Measurements from ENCODE around the gene SLC1A3.

SLC1A3 gene

GRCh38 chr5:36611520-36612274 is 5.3 kb downstream of the SLC1A3 start:
- no peak for TF ChIP-seq ZNF8 (CRISPR knock-in tag; IDR thresholded peaks at IDR 0.05)
- no peak for TF ChIP-seq ZNF70 (CRISPR knock-in tag; IDR thresholded peaks at IDR 0.05)
- no peak for TF ChIP-seq ZNF565 (CRISPR knock-in tag; conservative IDR thresholded peaks at IDR 0.05; ENCODE audit: low read depth)
- no peak for TF ChIP-seq TCF4 (CRISPR knock-in tag; IDR thresholded peaks at IDR 0.05; ENCODE audit: borderline replicate concordance)
- TF ChIP-seq ZFP3 (CRISPR knock-in tag; IDR thresholded peaks at IDR 0.05) = no peak
- TF ChIP-seq PPARA (CRISPR knock-in tag; IDR thresholded peaks at IDR 0.05; ENCODE audit: borderline replicate concordance) = no peak
- TF ChIP-seq POU6F1 (CRISPR knock-in tag; IDR thresholded peaks at IDR 0.05; ENCODE audit: borderline replicate concordance, low read depth) = no peak
- TF ChIP-seq ISL1 (CRISPR knock-in tag; IDR thresholded peaks at IDR 0.05) = no peak
- ATAC-seq = no peak

GRCh38 chr5:36613241-36613640 is 6.8 kb downstream of the SLC1A3 start:
- no peak for TF ChIP-seq OSR1 (CRISPR knock-in tag; IDR thresholded peaks at IDR 0.05)
- TF ChIP-seq SNAI2 (CRISPR knock-in tag; IDR thresholded peaks at IDR 0.05) = no peak
- TF ChIP-seq ZNF70 (CRISPR knock-in tag; IDR thresholded peaks at IDR 0.05) = no peak
- TF ChIP-seq GLIS3 (CRISPR knock-in tag; IDR thresholded peaks at IDR 0.05) = no peak
- TF ChIP-seq PPARA (CRISPR knock-in tag; IDR thresholded peaks at IDR 0.05; ENCODE audit: borderline replicate concordance) = no peak
- TF ChIP-seq PATZ1 (CRISPR knock-in tag; IDR thresholded peaks at IDR 0.05; ENCODE audit: borderline replicate concordance) = no peak
- no peak for TF ChIP-seq CSDC2 (CRISPR knock-in tag; IDR thresholded peaks at IDR 0.05)
- TF ChIP-seq POU6F1 (CRISPR knock-in tag; IDR thresholded peaks at IDR 0.05; ENCODE audit: borderline replicate concordance, low read depth) = no peak
- no peak for TF ChIP-seq ZC3H10 (CRISPR knock-in tag; IDR thresholded peaks at IDR 0.05)
- TF ChIP-seq ISL1 (CRISPR knock-in tag; IDR thresholded peaks at IDR 0.05) = no peak
- no peak for TF ChIP-seq BACH2 (CRISPR knock-in tag; IDR thresholded peaks at IDR 0.05; ENCODE audit: borderline replicate concordance)
- no peak for ATAC-seq

GRCh38 chr5:36613771-36614656 is 7.6 kb downstream of the SLC1A3 start:
- TF ChIP-seq TOX (CRISPR knock-in tag; IDR thresholded peaks at IDR 0.05; ENCODE audit: borderline replicate concordance) = no peak
- TF ChIP-seq ZFP3 (CRISPR knock-in tag; IDR thresholded peaks at IDR 0.05) = no peak
- TF ChIP-seq PPARA (CRISPR knock-in tag; IDR thresholded peaks at IDR 0.05; ENCODE audit: borderline replicate concordance) = no peak
- TF ChIP-seq CREB5 (CRISPR knock-in tag; IDR thresholded peaks at IDR 0.05; ENCODE audit: low read depth) = no peak
- no peak for TF ChIP-seq ESRRG (CRISPR knock-in tag; IDR thresholded peaks at IDR 0.05)
- no peak for TF ChIP-seq OSR1 (CRISPR knock-in tag; IDR thresholded peaks at IDR 0.05)
- no peak for TF ChIP-seq PATZ1 (CRISPR knock-in tag; IDR thresholded peaks at IDR 0.05; ENCODE audit: borderline replicate concordance)
- TF ChIP-seq CSRNP3 (CRISPR knock-in tag; IDR thresholded peaks at IDR 0.05) = no peak
- TF ChIP-seq ARNTL (CRISPR knock-in tag; IDR thresholded peaks at IDR 0.05; ENCODE audit: borderline replicate concordance, low read depth) = no peak
- no peak for TF ChIP-seq ZFP30 (CRISPR knock-in tag; IDR thresholded peaks at IDR 0.05)
- no peak for ATAC-seq

Measured in SK-N-SH treated with all-trans-retinoic acid at 6 μM for 48 hours (cell line).